Activated CD8-positive, alpha-beta memory T cell treated with anti-CD3 and anti-CD28 coated beads, Interleukin-2, amount 50 U/mL, for 4 hours (primary cell): ENCODE results near the gene FCSK.

ENCODE experiments used
- DNase-seq: peaks from one replicate; pipeline ENCODE4 v3.0.0-alpha.2; 2020

FCSK gene

DNA sequence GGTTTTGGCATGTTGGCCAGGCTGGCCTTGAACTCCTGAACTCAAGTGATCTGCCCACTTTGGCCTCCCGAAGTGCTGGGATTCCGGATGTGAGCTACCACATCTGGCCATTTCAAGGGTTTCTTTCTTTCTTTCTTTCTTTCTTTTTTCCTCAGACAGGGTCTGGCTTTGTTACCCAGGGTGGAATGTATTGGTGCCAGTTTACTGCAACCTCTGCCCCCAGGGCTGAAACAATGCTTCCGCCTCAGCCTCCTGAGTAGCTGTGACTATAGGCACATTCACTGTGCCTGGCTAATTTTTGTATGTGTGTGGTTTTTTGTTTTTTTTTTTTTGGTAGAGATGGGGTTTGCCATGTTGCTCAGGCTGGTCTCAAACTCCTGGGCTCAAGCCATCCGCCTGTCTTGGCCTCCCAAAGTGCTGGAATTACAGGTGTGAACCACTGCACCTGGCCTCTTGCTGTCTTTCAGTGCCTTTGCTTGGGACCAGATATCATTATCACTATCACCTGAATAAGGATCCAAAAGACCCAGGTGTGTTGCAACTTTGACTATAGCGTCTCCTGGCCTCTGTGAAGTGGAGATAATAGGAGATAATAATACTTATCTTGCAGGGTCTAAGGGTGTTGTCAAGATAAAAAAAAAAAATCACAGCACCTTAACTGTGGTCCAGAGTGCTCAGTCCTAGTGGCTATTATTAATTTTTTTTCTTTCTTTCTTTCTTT is 3.2 kb downstream of the FCSK start:
- DNase-seq = no peak

- DNase-seq = no peak
These were observed 6.4 kb downstream of the FCSK start for GRCh38 chr16:70460737-70461261.

GRCh38 chr16:70463235-70463634 is 8.8 kb downstream of the FCSK start:
- no peak for DNase-seq

GRCh38 chr16:70465999-70466804 is 11.8 kb downstream of the FCSK start:
- no peak for DNase-seq

DNA sequence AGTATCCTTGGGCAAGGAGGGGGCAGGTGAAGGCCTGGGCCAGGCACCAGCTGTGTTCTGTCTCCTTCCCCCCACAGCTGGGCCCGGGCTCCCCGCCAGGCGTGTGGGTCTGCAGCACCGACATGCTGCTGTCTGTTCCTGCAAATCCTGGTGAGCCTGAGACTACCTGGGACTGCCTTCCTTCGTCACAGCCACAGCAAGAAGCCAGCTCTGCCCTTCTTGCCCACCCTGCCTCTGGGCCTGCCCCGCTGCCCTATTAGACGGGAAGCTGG is 12.3 kb downstream of the FCSK start:
- DNase-seq = no peak

DNA sequence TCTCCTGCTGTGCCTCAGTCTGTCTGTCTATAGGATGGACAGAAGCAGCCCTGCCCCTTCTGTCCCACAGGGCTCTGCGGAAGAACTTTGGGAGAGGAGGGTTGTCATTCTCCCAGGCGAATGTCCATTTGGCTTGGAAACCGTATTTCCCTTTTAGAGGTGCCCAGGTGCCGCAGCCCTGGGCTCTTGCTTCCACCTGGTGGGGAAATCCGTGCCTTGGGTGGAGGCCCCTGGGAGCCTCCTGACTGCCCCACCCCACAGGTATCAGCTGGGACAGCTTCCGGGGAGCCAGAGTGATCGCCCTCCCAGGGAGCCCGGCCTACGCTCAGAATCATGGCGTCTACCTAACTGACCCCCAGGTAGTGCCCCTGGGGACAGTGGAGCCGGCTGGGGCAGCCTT is 12.7 kb downstream of the FCSK start:
- no peak for DNase-seq

- DNase-seq = no peak
These were observed 13.2 kb downstream of the FCSK start for GRCh38 chr16:70467608-70468007.

- DNase-seq = no peak
These were observed 14.6 kb downstream of the FCSK start for GRCh38 chr16:70468776-70469525.

- DNase-seq = no peak
These were observed 15.9 kb downstream of the FCSK start for GRCh38 chr16:70470141-70470926.

- no peak for DNase-seq
These were observed 16.5 kb downstream of the FCSK start for GRCh38 chr16:70470927-70471341.

DNA sequence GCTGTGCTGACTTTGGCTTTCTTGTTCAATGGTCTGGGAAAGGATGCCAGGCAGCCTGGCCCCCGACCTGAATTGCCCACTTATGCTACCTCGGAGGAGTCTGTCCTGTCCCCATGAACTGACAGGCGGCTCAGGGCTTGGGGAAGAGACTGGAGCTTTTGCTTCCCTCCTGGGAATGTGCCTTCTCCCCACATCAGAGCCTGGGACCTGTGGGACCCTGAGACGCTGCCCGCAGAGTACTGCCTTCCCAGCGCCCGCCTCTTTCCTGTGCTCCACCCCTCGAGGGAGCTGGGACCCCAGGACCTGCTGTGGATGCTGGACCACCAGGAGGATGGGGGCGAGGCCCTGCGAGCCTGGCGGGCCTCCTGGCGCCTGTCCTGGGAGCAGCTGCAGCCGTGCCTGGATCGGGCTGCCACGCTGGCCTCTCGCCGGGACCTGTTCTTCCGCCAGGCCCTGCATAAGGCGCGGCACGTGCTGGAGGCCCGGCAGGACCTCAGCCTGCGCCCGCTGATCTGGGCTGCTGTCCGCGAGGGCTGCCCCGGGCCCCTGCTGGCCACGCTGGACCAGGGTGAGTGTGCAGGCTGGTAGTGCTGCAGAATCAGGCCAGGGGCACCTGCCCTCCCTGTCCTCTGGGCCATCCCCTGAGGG is 18.5 kb downstream of the FCSK start:
- no peak for DNase-seq

DNA sequence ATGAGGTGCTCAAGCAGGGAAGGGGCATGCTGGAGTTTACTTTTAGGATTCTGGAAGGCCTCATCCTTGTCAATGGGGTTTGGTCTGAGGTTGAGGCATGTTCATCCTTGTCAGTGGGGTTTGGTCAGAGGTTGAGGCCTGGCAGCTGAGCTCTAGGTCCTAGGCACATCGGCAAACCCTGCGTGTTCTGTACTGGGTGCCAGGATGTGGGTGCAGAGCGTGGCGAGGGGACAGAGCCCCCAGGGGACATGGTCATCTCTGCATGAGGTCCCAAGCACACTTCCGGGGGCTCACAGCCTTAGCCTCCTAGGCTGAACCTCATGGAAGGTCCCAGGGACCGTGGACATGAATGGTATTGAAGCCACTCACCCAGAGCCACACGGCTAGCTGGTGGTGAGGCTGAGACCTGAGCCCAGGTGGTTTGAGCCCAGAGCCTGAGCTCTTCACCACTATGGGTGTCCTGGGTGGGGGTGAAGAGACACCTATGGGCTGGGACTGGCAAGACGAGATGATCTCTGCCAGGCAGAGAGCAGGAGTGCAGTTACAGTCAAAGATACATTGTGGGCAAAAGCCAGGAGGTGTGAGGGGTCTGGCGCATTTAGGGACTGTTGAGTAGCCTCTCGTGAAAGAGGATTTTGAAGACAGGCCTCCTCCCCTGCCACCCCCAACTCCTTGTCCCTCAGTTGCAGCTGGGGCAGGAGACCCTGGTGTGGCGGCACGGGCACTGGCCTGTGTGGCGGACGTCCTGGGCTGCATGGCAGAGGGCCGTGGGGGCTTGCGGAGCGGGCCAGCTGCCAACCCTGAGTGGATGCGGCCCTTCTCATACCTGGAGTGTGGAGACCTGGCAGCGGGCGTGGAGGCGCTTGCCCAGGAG is 19.3 kb downstream of the FCSK start:
- DNase-seq = no peak

- no peak for DNase-seq
These were observed 20.1 kb downstream of the FCSK start for GRCh38 chr16:70474320-70475053.

GRCh38 chr16:70475054-70475871 is 20.9 kb downstream of the FCSK start:
- no peak for DNase-seq

DNA sequence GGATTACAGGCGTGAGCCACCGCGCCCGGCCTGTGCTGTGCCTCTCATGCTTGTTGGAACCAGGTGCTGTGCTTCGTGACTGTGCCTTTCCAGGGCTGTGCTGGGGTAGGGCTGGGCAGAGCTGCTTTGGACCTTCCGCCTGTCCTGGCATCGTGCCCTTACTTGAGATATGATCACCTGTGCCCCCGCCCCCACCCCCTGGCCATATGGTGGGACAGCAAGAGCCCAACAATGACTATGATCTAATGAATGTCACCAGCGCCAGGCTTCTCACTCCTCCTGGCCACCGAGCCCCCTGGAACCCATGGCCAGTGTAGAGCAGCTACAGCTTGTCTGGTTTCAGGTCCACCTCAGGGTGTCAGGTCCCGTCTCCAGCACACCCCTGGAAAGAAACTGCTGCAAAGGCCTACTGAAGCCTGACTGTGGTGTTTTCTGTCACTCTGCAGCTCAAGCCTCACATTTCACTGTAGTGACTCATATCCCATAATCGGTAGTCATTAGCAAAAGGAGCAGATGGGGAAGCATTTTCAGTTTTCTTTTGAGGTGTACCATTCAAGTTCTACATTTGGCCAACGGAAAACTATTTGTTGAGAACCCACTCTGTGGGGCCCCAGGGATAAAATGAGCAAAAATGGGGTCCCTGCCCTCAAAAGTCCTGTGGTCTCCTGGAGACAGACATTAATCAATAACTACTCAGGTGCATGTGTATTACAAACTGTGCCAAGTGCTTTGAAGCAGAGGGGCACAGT is 22.1 kb downstream of the FCSK start:
- DNase-seq = no peak

- DNase-seq = no peak
These were observed 23.8 kb downstream of the FCSK start for GRCh38 chr16:70478169-70478568.

- DNase-seq = no peak
These were observed 24.5 kb downstream of the FCSK start for GRCh38 chr16:70478912-70479341.
